ENCODE measurements around the gene ADIRF. TPM values are rescaled to one million over a fixed set of nuclear protein-coding genes. Genes with fewer than 3 reads are reported as not detected.
"Not testable (repeated sequence)": the region's sequence is repeated elsewhere in the genome, so short reads cannot be mapped to it uniquely, and the experiment has no call there.

The ADIRF gene
- total RNA-seq, 1 donor from 2014 or later, result 0.41 TPM

- FAIRE-seq, result not testable (repeated sequence)
Observed at GRCh38 chr10:87018127-87018526, 49.8 kb downstream of the ADIRF start.

GRCh38 chr10:87019066-87019465, 50.8 kb downstream of the ADIRF start:
- not testable (repeated sequence) for FAIRE-seq; DNase-seq (ENCODE audit: low spot score in 2 of 2)

More at GRCh38 chr10:87018127-87018526, 49.8 kb downstream of the ADIRF start:
- not testable (repeated sequence) for DNase-seq (ENCODE audit: low spot score in 2 of 2)

- not testable (repeated sequence) for FAIRE-seq; DNase-seq (ENCODE audit: low spot score in 2 of 2)
Observed at GRCh38 chr10:87019504-87019903, 51.2 kb downstream of the ADIRF start.

- FAIRE-seq, result not testable (repeated sequence)
Observed at GRCh38 chr10:87020056-87020455, 51.8 kb downstream of the ADIRF start, which contains the start of gene FAM25A. TSS of gene FAM25A (plus strand) at chr10:87020294. CDS start at chr10:87020325, 31 bp downstream.

More at GRCh38 chr10:87020056-87020455, 51.8 kb downstream of the ADIRF start, which contains the start of gene FAM25A:
- DNase-seq (ENCODE audit: low spot score in 2 of 2), result not testable (repeated sequence)

Small RNA genes lying within 50 kb of the gene (small RNA-seq; reads per million reads assigned to genes)
- gene BMS1P3 (not detected), gene FAM25A (not detected)

Other genes with a start within 250 kb of the ADIRF start
- gene BMPR1A, start 211.9 kb upstream of the ADIRF start, total RNA-seq, result 46.5 TPM
- 4.1 TPM for gene MMRN2, start 10.9 kb upstream of the ADIRF start, total RNA-seq
- gene SNCG, start 9.9 kb upstream of the ADIRF start, total RNA-seq, result 1.6 TPM
- not detected for gene FAM25A, start 51.8 kb downstream of the ADIRF start, total RNA-seq
- 213 TPM for gene GLUD1, start 126.4 kb downstream of the ADIRF start, total RNA-seq
- 42.8 TPM for gene SHLD2, start 126.7 kb downstream of the ADIRF start, total RNA-seq